K562 (cell line): ENCODE results near the gene SYNE1. TPM values are rescaled to one million over a fixed set of nuclear protein-coding genes. Genes with fewer than 3 reads are reported as not detected.

ENCODE experiments used
- ATAC-seq: fragments of 200-7000 bp; cut with Tn5 transposase; 3 replicates; pipeline ENCODE4 v1.9.1; 2020; ENCODE audit warnings: moderate library complexity
- BruUV-seq: library from RNA; stranded (reverse); fragments of 400-500 nt; replicated peaks from 2 replicates; lab custom pipeline; 2021; lab: Mats Ljungman, UMichigan
- CTCF ChIA-PET: fragments of 300-600 bp; formaldehyde crosslinking; extraction: SDS; loops from one replicate; lab custom pipeline; 2021; ENCODE audit warnings: low intra/inter-chr PET ratio; lab: Yijun Ruan, JAX
- POLR2A ChIA-PET: fragments of 300-600, 350-650 bp; sonication (Branson Sonifier 250); formaldehyde crosslinking; extraction: SDS; loops from one replicate; lab custom pipeline; 2021; ENCODE audit warnings: antibody characterized with exemption, inconsistent platforms; lab: Yijun Ruan, JAX
- DNase-seq, 4 experiments: peaks; one replicate each; pipeline versions ENCODE4 v3.0.0 to v3.0.0-alpha.2; 2011 to 2018; ENCODE audit warnings: low spot score in 3 of 4, mixed read lengths in 3 of 4; ENCODE audit errors: extremely low read depth in 1 of 4
- FAIRE-seq: peaks from 2 replicates; lab custom pipeline; 2011; peaks lifted over from hg19 to GRCh38; lab: Jason Lieb, UNC
- H2AFZ ChIP-seq: 2 replicates; pipeline ENCODE4 v1.6.0; 2011; ENCODE audit warnings: low read depth, low read length, control low read depth, inconsistent platforms
- H3K27ac ChIP-seq: fragments of 200-600 bp; 3 replicates; pipeline ENCODE4 v1.8.0; 2011; ENCODE audit warnings: low read depth, mild to moderate bottlenecking, control low read depth, inconsistent platforms, low read length, moderate library complexity, mixed read lengths; ENCODE audit errors: extremely low read depth
- H3K27me3 ChIP-seq, 2 experiments: fragments of 300-600 bp in 1 of 2; 2 replicates in 1 of 2; 3 replicates in 1 of 2; pipeline versions ENCODE4 v1.6.0 to v1.8.0; 2011; ENCODE audit warnings: inconsistent platforms in 2 of 2, low read length in 2 of 2, mild to moderate bottlenecking in 1 of 2, mixed read lengths in 1 of 2, moderate library complexity in 1 of 2; ENCODE audit not compliant: control insufficient read depth in 2 of 2, insufficient read depth in 2 of 2
- H3K36me3 ChIP-seq: fragments of 300-600 bp; 3 replicates; pipeline ENCODE4 v1.8.0; 2011; ENCODE audit warnings: mild to moderate bottlenecking, low read length, inconsistent platforms; ENCODE audit not compliant: control insufficient read depth, insufficient read depth
- H3K4me1 ChIP-seq, 2 experiments: fragments of 200-600 bp in 1 of 2; replicated peaks in 1 of 2; 2 replicates in 1 of 2; 3 replicates in 1 of 2; pipeline versions ENCODE4 v1.5.1 to v1.8.0; 2011; ENCODE audit warnings: inconsistent platforms in 2 of 2, low read length in 2 of 2, mild to moderate bottlenecking in 1 of 2, mixed read lengths in 1 of 2, moderate library complexity in 1 of 2; ENCODE audit not compliant: control insufficient read depth in 2 of 2, insufficient read depth in 2 of 2
- H3K4me2 ChIP-seq: 2 replicates; pipeline ENCODE4 v1.6.1; 2011; ENCODE audit warnings: low read length, control low read depth, inconsistent platforms, mixed read lengths; ENCODE audit not compliant: insufficient read depth
- H3K4me3 ChIP-seq: fragments of 200-600 bp; sonication (generic), shearing (Covaris generic); 2 replicates; pipeline ENCODE4 v1.5.1; 2016; ENCODE audit warnings: control low read depth, inconsistent platforms
- H3K79me2 ChIP-seq: fragments of 200-600 bp; 3 replicates; pipeline ENCODE4 v1.8.0; 2011; ENCODE audit warnings: low read length, inconsistent platforms; ENCODE audit not compliant: control insufficient read depth, insufficient read depth
- H3K9ac ChIP-seq, 2 experiments: 2 replicates each; pipeline versions ENCODE4 v1.6.0 to v1.6.1; 2011; ENCODE audit warnings: low read depth in 2 of 2, low read length in 2 of 2, control low read depth in 1 of 2, inconsistent platforms in 1 of 2, mild to moderate bottlenecking in 1 of 2, mixed read lengths in 1 of 2; ENCODE audit not compliant: insufficient read depth in 1 of 2
- H3K9me1 ChIP-seq: one replicate; pipeline ENCODE4 v1.6.0; 2011; ENCODE audit warnings: inconsistent platforms, mild to moderate bottlenecking, low read length, moderate library complexity; ENCODE audit not compliant: control insufficient read depth, insufficient read depth
- H3K9me3 ChIP-seq: replicated peaks from 2 replicates; pipeline ENCODE4 v1.5.1; 2011; ENCODE audit warnings: low read depth, low read length, inconsistent platforms; ENCODE audit not compliant: control insufficient read depth, insufficient read depth
- H4K20me1 ChIP-seq: replicated peaks from 2 replicates; pipeline ENCODE4 v1.6.1; 2011; ENCODE audit warnings: low read length, inconsistent platforms, mixed read lengths; ENCODE audit not compliant: control insufficient read depth, insufficient read depth
- ADNP ChIP-seq: fragments of 200-800 bp; sonication (Bioruptor generic); IDR thresholded peaks from 2 replicates; pipeline ENCODE4 v1.6.1; 2016; ENCODE audit warnings: missing genetic modification characterization, missing compliant biosample characterization
- BCLAF1 ChIP-seq, 2 experiments: fragments of 450-650 bp in 1 of 2; IDR thresholded peaks; 2 replicates each; pipeline ENCODE4 v1.6.1; 2011 to 2017; ENCODE audit warnings: low read depth in 2 of 2, antibody characterized with exemption in 1 of 2, borderline replicate concordance in 1 of 2, low read length in 1 of 2, mild to moderate bottlenecking in 1 of 2, mixed read lengths in 1 of 2; ENCODE audit not compliant: control insufficient read depth in 1 of 2
- C11orf30 ChIP-seq: fragments of 450-650 bp; IDR thresholded peaks from 2 replicates; pipeline ENCODE4 v1.6.1; 2016; ENCODE audit warnings: low read depth, mild to moderate bottlenecking
- DIDO1 ChIP-seq: fragments of 450-650 bp; IDR thresholded peaks from 2 replicates; pipeline ENCODE4 v1.6.1; 2016; ENCODE audit warnings: low read depth, missing biosample characterization, missing genetic modification characterization
- DMBX1 ChIP-seq: fragments of 250-450 bp; sonication (Bioruptor Pico); IDR thresholded peaks from 2 replicates; pipeline ENCODE4 v1.8.0; 2022; ENCODE audit warnings: inconsistent platforms, mild to moderate bottlenecking, moderate library complexity, borderline replicate concordance
- E2F1 ChIP-seq: sonication (generic); formaldehyde crosslinking; IDR thresholded peaks from 2 replicates; pipeline ENCODE4 v1.8.1; 2023; ENCODE audit warnings: mild to moderate bottlenecking, missing genetic modification reagents, moderate library complexity
- FOXK2 ChIP-seq, 2 experiments: fragments of 450-650 bp; IDR thresholded peaks in 1 of 2; conservative IDR thresholded peaks in 1 of 2; 2 replicates each; pipeline ENCODE4 v1.6.1; 2016; ENCODE audit warnings: low read depth in 2 of 2, mild to moderate bottlenecking in 1 of 2
- JUN ChIP-seq, 2 experiments: sonication (generic) in 1 of 2; formaldehyde crosslinking in 1 of 2; IDR thresholded peaks; 2 replicates each; pipeline versions ENCODE4 v1.6.1 to v1.8.0; 2012 to 2022; ENCODE audit warnings: borderline replicate concordance in 2 of 2, mild to moderate bottlenecking in 2 of 2, improper control_type of control experiment in 1 of 2, low read depth in 1 of 2, low read length in 1 of 2, missing genetic modification reagents in 1 of 2
- NEUROD1 ChIP-seq: fragments of 150-350 bp; IDR thresholded peaks from 2 replicates; pipeline ENCODE4 v1.6.1; 2014; ENCODE audit warnings: borderline replicate concordance, low read length, low read depth; ENCODE audit not compliant: partially characterized antibody
- PHTF2 ChIP-seq: fragments of 250-450 bp; sonication (Bioruptor Pico); IDR thresholded peaks from 2 replicates; pipeline ENCODE4 v1.5.0; 2021; ENCODE audit warnings: mild to moderate bottlenecking
- RBM25 ChIP-seq: fragments of 200-400 bp; formaldehyde crosslinking; IDR thresholded peaks from 2 replicates; pipeline ENCODE4 v1.6.1; 2018; ENCODE audit warnings: low read length, low read depth, moderate library complexity; ENCODE audit not compliant: severe bottlenecking
- RUNX1 ChIP-seq: sonication (generic); IDR thresholded peaks from 2 replicates; pipeline ENCODE4 v1.6.1; 2016; ENCODE audit warnings: antibody characterized with exemption, low read depth
- SREBF1 ChIP-seq: fragments of 150-350 bp; IDR thresholded peaks from 2 replicates; pipeline ENCODE4 v1.6.1; 2014; ENCODE audit warnings: antibody characterized with exemption, low read depth, low read length, borderline replicate concordance
- TBL1XR1 ChIP-seq, 2 experiments: IDR thresholded peaks; 2 replicates each; pipeline ENCODE4 v1.6.1; 2012; ENCODE audit warnings: improper control_type of control experiment in 2 of 2, low read length in 2 of 2, mild to moderate bottlenecking in 1 of 2
- TCF7 ChIP-seq: sonication (generic); IDR thresholded peaks from 2 replicates; pipeline ENCODE4 v1.6.1; 2016; ENCODE audit warnings: antibody characterized with exemption, borderline replicate concordance
- ZNF282 ChIP-seq: sonication (generic); formaldehyde crosslinking; IDR thresholded peaks from 2 replicates; pipeline ENCODE4 v1.8.1; 2023; ENCODE audit warnings: missing genetic modification reagents
- ZNF668 ChIP-seq: fragments of 250-450 bp; sonication (Bioruptor Pico); IDR thresholded peaks from 2 replicates; pipeline ENCODE4 v1.8.0; 2022; ENCODE audit warnings: mild to moderate bottlenecking, inconsistent platforms
- WGBS: fragments of 100-300 bp; shearing (Covaris generic); methylation state at CpG from one replicate; pipeline ENCODE4 v1.1.6; 2016; ENCODE audit warnings: low coverage, mixed read lengths; ENCODE audit not compliant: insufficient coverage; ENCODE audit errors: missing lambda C conversion rate; 5-methylcytosine and 5-hydroxymethylcytosine counted together
- in situ Hi-C: fragments of 300-500 bp; cut with MboI; formaldehyde crosslinking; loops from 4 replicates; pipeline ENCODE4 v1.15.0; 2018; ENCODE audit warnings: inconsistent platforms, mixed read lengths
- intact Hi-C: fragments of 100-400 bp; cut with micrococcal nuclease; formaldehyde crosslinking; loops from 2 replicates; pipeline ENCODE4 v1.14.2; 2022
- polyA plus RNA-seq, 8 experiments: library from polyadenylated mRNA; depleted of rRNA in 4 of 8; stranded (reverse) in 5 of 8; unstranded in 3 of 8; fragments of >200 nt; fragmentation: Nextera tagmentation in 2 of 8; fragmentation: Illumina TruSeq in 1 of 8; extraction: Ambion mirVana in 2 of 8; extraction: Trizol in 1 of 8; gene quantifications; 2 replicates each; pipeline versions ENCODE4 v1.2.1 to v1.2.3, GENCODE V29; 2011 to 2014; ENCODE audit warnings: inconsistent platforms in 1 of 8, missing spikeins in 1 of 8
- total RNA-seq, 7 experiments: library from RNA; depleted of rRNA in 6 of 7; stranded (reverse); fragments of >200 nt in 6 of 7; fragmentation: Illumina TruSeq in 2 of 7; extraction: Trizol in 2 of 7; gene quantifications; 2 replicates each; pipeline versions ENCODE4 v1.2.1 to v1.2.3, GENCODE V29; 2011 to 2021; ENCODE audit warnings: low replicate concordance in 1 of 7

SYNE1 gene
- total and polyA plus RNA-seq, 9 of the 15 experiments (the other 6 are each of a cell fraction or from before 2014, with no cell fraction given) = under 0.01 to 0.42 (median 0.08) TPM; not detected in 1

- H3K4me1 ChIP-seq = no peaks in the 10 kb centered on the region
- DNase-seq (no peak), ATAC-seq (no peak), FAIRE-seq (no peak)
- H3K4me2 ChIP-seq = no peak overlapping the region
- no peak overlapping the region for H2AFZ ChIP-seq
- H3K9me1 ChIP-seq = no peaks in the 10 kb centered on the region
- BruUV-seq = no TSS peak
- ChIA-PET CTCF (no interaction called here), POLR2A (interaction anchor here (0.6 kb wide), 1 partner anchor 177 kb away, joined by 3 read pairs; no protein-coding TSS in a partner anchor)
- no peaks in the 10 kb centered on the region for H3K79me2 ChIP-seq
- no peak overlapping the region for H3K4me3 ChIP-seq
- no peaks in the 10 kb centered on the region for H3K9me3 ChIP-seq
- no peaks in the 10 kb centered on the region for H4K20me1 ChIP-seq
- no peak overlapping the region for H3K9ac ChIP-seq
- H3K27ac ChIP-seq = no peak overlapping the region
- WGBS = under 1% methylated on average over 10 of the region's 10 CpGs
- H3K36me3 ChIP-seq = no peaks in the 10 kb centered on the region
- 0 out of 5 replicates have a peak, but pooled peaks cover 0 to 4% of the 10 kb centered on the region in 2 experiments for H3K27me3 ChIP-seq
- in situ Hi-C loops = no loop called here
- intact Hi-C loops = no loop called here
- TF ChIP-seq FOXK2 (conservative IDR thresholded peaks at IDR 0.05 in 1 of 2, IDR thresholded peaks at IDR 0.05 in 1 of 2; ENCODE audit: low read depth in 2 of 2) (no peak), RUNX1 (no peak), TBL1XR1 (IDR thresholded peaks at IDR 0.05; ENCODE audit: low read length in 2 of 2) (no peak), RBM25 (no peak), C11orf30 (no peak), NEUROD1 (no peak), TCF7 (no peak), JUN (IDR thresholded peaks at IDR 0.05; ENCODE audit: borderline replicate concordance, low read depth, low read length) (no peak), JUN (CRISPR knock-in tag; IDR thresholded peaks at IDR 0.05; ENCODE audit: borderline replicate concordance) (no peak), ADNP (tag) (no peak), DIDO1 (tag) (no peak), DMBX1 (CRISPR knock-in tag) (no peak), E2F1 (no peak), ZNF282 (CRISPR knock-in tag) (no peak), SREBF1 (no peak), PHTF2 (no peak), ZNF668 (CRISPR knock-in tag) (no peak), BCLAF1 (IDR thresholded peaks at IDR 0.05; ENCODE audit: borderline replicate concordance in 1 of 2, control insufficient read depth in 1 of 2, low read depth in 2 of 2, low read length in 1 of 2) (no peak)
These were observed 323.4 kb downstream of the SYNE1 start for GRCh38 chr6:152313542-152314482.
